Hepatocyte (in vitro differentiated cells): ENCODE results near the gene OVOL1. TPM values are rescaled to one million over a fixed set of nuclear protein-coding genes. Genes with fewer than 3 reads are reported as not detected.

Experiments
- DNase-seq: peaks from one replicate; pipeline ENCODE4 v3.0.0-alpha.2; 2016; ENCODE audit warnings: low spot score
- H2AFZ ChIP-seq: fragments of 200-600 bp; sonication (generic); 2 replicates; pipeline ENCODE4 v1.6.0; 2016; ENCODE audit warnings: antibody characterized with exemption, mild to moderate bottlenecking
- H3K27ac ChIP-seq: fragments of 200-600 bp; sonication (generic); 2 replicates; pipeline ENCODE4 v1.5.1; 2016; ENCODE audit warnings: mild to moderate bottlenecking
- H3K27me3 ChIP-seq: fragments of 200-600 bp; sonication (generic); 2 replicates; pipeline ENCODE4 v1.6.1; 2016
- H3K36me3 ChIP-seq: fragments of 200-600 bp; sonication (generic); replicated peaks from 2 replicates; pipeline ENCODE4 v1.5.1; 2016; ENCODE audit warnings: low read depth; ENCODE audit not compliant: insufficient read depth
- H3K4me1 ChIP-seq: fragments of 200-600 bp; sonication (generic); 2 replicates; pipeline ENCODE4 v1.5.1; 2016; ENCODE audit warnings: mild to moderate bottlenecking, moderate library complexity; ENCODE audit not compliant: insufficient read depth
- H3K4me2 ChIP-seq: fragments of 200-600 bp; sonication (generic); 2 replicates; pipeline ENCODE4 v1.6.0; 2016
- H3K4me3 ChIP-seq: fragments of 200-600 bp; sonication (generic); 2 replicates; pipeline ENCODE4 v1.5.1; 2016; ENCODE audit warnings: mild to moderate bottlenecking
- H3K79me2 ChIP-seq: fragments of 200-600 bp; sonication (generic); 2 replicates; pipeline ENCODE4 v1.6.0; 2017; ENCODE audit warnings: mild to moderate bottlenecking
- H3K9me2 ChIP-seq: fragments of 200-600 bp; sonication (generic); replicated peaks from 2 replicates; pipeline ENCODE4 v1.6.0; 2017; ENCODE audit warnings: mild to moderate bottlenecking; ENCODE audit not compliant: insufficient read depth
- H3K9me3 ChIP-seq: fragments of 200-600 bp; sonication (generic); 2 replicates; pipeline ENCODE4 v1.5.1; 2016; ENCODE audit warnings: low read depth, mild to moderate bottlenecking
- H4K20me1 ChIP-seq: fragments of 200-600 bp; sonication (generic); 2 replicates; pipeline ENCODE4 v1.6.0; 2016; ENCODE audit warnings: mild to moderate bottlenecking; ENCODE audit not compliant: insufficient read depth, poor library complexity, severe bottlenecking
- CTCF ChIP-seq: fragments of 200-600 bp; sonication (generic); IDR thresholded peaks from 2 replicates; pipeline ENCODE4 v1.5.1; 2016; ENCODE audit warnings: antibody characterized with exemption, mild to moderate bottlenecking; ENCODE audit not compliant: poor library complexity
- EZH2 ChIP-seq: fragments of 200-600 bp; sonication (generic); IDR thresholded peaks from 2 replicates; pipeline ENCODE4 v1.6.1; 2016; ENCODE audit warnings: antibody characterized with exemption, mild to moderate bottlenecking, borderline replicate concordance
- EZH2phosphoT487 ChIP-seq: fragments of 200-600 bp; sonication (generic); IDR thresholded peaks from one replicate; pipeline ENCODE4 v1.6.1; 2018; ENCODE audit warnings: antibody characterized with exemption, mild to moderate bottlenecking, low read depth, moderate library complexity; ENCODE audit not compliant: unreplicated experiment, severe bottlenecking
- WGBS: methylation state at CpG from one replicate; pipeline ENCODE4 v1.1.6; 2016; ENCODE audit warnings: low lambda C conversion rate; ENCODE audit errors: missing lambda C conversion rate; 5-methylcytosine and 5-hydroxymethylcytosine counted together
- polyA plus RNA-seq: library from polyadenylated mRNA; unstranded; fragments of >200 nt; fragmentation: Nextera tagmentation; extraction: Ambion mirVana; gene quantifications from 2 replicates; pipeline ENCODE4 v1.2.1, GENCODE V29; 2016
- total RNA-seq: library from RNA; depleted of rRNA; stranded (reverse); fragments of >200 nt; gene quantifications from 2 replicates; pipeline ENCODE4 v1.2.3, GENCODE V29; 2014

OVOL1 gene
- total and polyA plus RNA-seq, 2 experiments from 2014 or later = 20.6 to 26.3 TPM

GRCh38 chr11:65843811-65844210 lies 56.9 kb downstream of the OVOL1 start:
- no peaks in the 10 kb centered on the region for H3K79me2 ChIP-seq
- peak overlapping the region; percentile 43 for H3K4me2 ChIP-seq
- DNase-seq = peak; percentile 14
- H3K4me1 ChIP-seq = peaks cover 8% of the 10 kb centered on the region
- no peaks in the 10 kb centered on the region for H3K27me3 ChIP-seq
- no peak for TF ChIP-seq EZH2
- no peak for TF ChIP-seq CTCF
- no peak for TF ChIP-seq EZH2phosphoT487
- H3K9me2 ChIP-seq = no peaks in the 10 kb centered on the region
- H3K9me3 ChIP-seq = no peaks in the 10 kb centered on the region
- no peaks in the 10 kb centered on the region for H3K36me3 ChIP-seq
- no peaks in the 10 kb centered on the region for H4K20me1 ChIP-seq
- WGBS = 88% methylated on average over 3 of the region's 3 CpGs
- H3K27ac ChIP-seq = peak overlapping the region; percentile 75
- H2AFZ ChIP-seq = no peak overlapping the region
- no peak overlapping the region for H3K4me3 ChIP-seq

GRCh38 chr11:65844231-65844872 lies 57.5 kb downstream of the OVOL1 start:
- Histone ChIP-seq H4K20me1 (no peaks in the 10 kb centered on the region), H3K79me2 (no peaks in the 10 kb centered on the region), H3K4me3 (no peak overlapping the region), H3K4me1 (peaks cover 8% of the 10 kb centered on the region), H3K27ac (peak overlapping the region; percentile 75), H2AFZ (no peak overlapping the region), H3K4me2 (peak overlapping the region; percentile 43), H3K27me3 (no peaks in the 10 kb centered on the region), H3K36me3 (no peaks in the 10 kb centered on the region), H3K9me2 (no peaks in the 10 kb centered on the region), H3K9me3 (no peaks in the 10 kb centered on the region)
- no peak for TF ChIP-seq EZH2
- no peak for TF ChIP-seq EZH2phosphoT487
- no peak for TF ChIP-seq CTCF
- peak; percentile 22 for DNase-seq
- WGBS = 76% methylated on average over 10 of the region's 10 CpGs

Other genes with a start within 250 kb of the OVOL1 start
- gene LTBP3, start 228.7 kb upstream of the OVOL1 start, total RNA-seq = 46.0 and 53.7 TPM in 2 replicates
- gene LTBP3, start 228.7 kb upstream of the OVOL1 start, polyA plus RNA-seq = 85.3 and 101 TPM in 2 replicates
- 20.5 and 20.8 TPM in 2 replicates for gene ZNRD2, start 216.6 kb upstream of the OVOL1 start, total RNA-seq
- gene ZNRD2, start 216.6 kb upstream of the OVOL1 start, polyA plus RNA-seq = 52.4 and 57.3 TPM in 2 replicates
- gene FAM89B, start 214.5 kb upstream of the OVOL1 start, total RNA-seq = 28.5 and 34.1 TPM in 2 replicates
- gene FAM89B, start 214.5 kb upstream of the OVOL1 start, polyA plus RNA-seq = 105 and 112 TPM in 2 replicates
- gene EHBP1L1, start 211.0 kb upstream of the OVOL1 start, total RNA-seq = 8.4 and 20.9 TPM in 2 replicates
- 12.5 and 18.1 TPM in 2 replicates for gene EHBP1L1, start 211.0 kb upstream of the OVOL1 start, polyA plus RNA-seq
- gene KCNK7, start 191.3 kb upstream of the OVOL1 start, total RNA-seq = not detected in 2 replicates
- gene KCNK7, start 191.3 kb upstream of the OVOL1 start, polyA plus RNA-seq = 0.37 TPM in 1 of 2 replicates, not detected in the other
- gene MAP3K11, start 172.8 kb upstream of the OVOL1 start, total RNA-seq = 39.3 and 40.5 TPM in 2 replicates
- gene MAP3K11, start 172.8 kb upstream of the OVOL1 start, polyA plus RNA-seq = 55.3 and 59.5 TPM in 2 replicates
- gene PCNX3, start 171.3 kb upstream of the OVOL1 start, total RNA-seq = 22.2 and 27.4 TPM in 2 replicates
- 17.6 and 20.0 TPM in 2 replicates for gene PCNX3, start 171.3 kb upstream of the OVOL1 start, polyA plus RNA-seq
- gene SIPA1, start 149.0 kb upstream of the OVOL1 start, total RNA-seq = 15.6 and 19.1 TPM in 2 replicates
- gene SIPA1, start 149.0 kb upstream of the OVOL1 start, polyA plus RNA-seq = 35.2 and 42.9 TPM in 2 replicates
- 28.1 and 32.7 TPM in 2 replicates for gene RELA, start 124.1 kb upstream of the OVOL1 start, total RNA-seq
- 64.6 and 68.7 TPM in 2 replicates for gene RELA, start 124.1 kb upstream of the OVOL1 start, polyA plus RNA-seq
- gene KAT5, start 74.8 kb upstream of the OVOL1 start, total RNA-seq = 36.1 and 41.7 TPM in 2 replicates
- gene KAT5, start 74.8 kb upstream of the OVOL1 start, polyA plus RNA-seq = 53.1 and 77.2 TPM in 2 replicates
- 26.4 and 44.4 TPM in 2 replicates for gene RNASEH2C, start 66.3 kb upstream of the OVOL1 start, total RNA-seq
- 68.6 and 78.7 TPM in 2 replicates for gene RNASEH2C, start 66.3 kb upstream of the OVOL1 start, polyA plus RNA-seq
- 19.5 and 20.9 TPM in 2 replicates for gene AP5B1, start 6.1 kb upstream of the OVOL1 start, total RNA-seq
- gene AP5B1, start 6.1 kb upstream of the OVOL1 start, polyA plus RNA-seq = 24.8 and 27.1 TPM in 2 replicates
- 2.3 and 2.9 TPM in 2 replicates for gene SNX32, start 46.9 kb downstream of the OVOL1 start, total RNA-seq
- 5.1 and 6.0 TPM in 2 replicates for gene SNX32, start 46.9 kb downstream of the OVOL1 start, polyA plus RNA-seq
- 720 and 758 TPM in 2 replicates for gene CFL1, start 71.1 kb downstream of the OVOL1 start, total RNA-seq
- 1,698 and 1,708 TPM in 2 replicates for gene CFL1, start 71.1 kb downstream of the OVOL1 start, polyA plus RNA-seq
- gene MUS81, start 73.4 kb downstream of the OVOL1 start, total RNA-seq = 22.3 and 23.8 TPM in 2 replicates
- gene MUS81, start 73.4 kb downstream of the OVOL1 start, polyA plus RNA-seq = 47.0 and 51.7 TPM in 2 replicates
- gene EFEMP2, start 85.7 kb downstream of the OVOL1 start, total RNA-seq = 65.2 and 69.7 TPM in 2 replicates
- 197 and 230 TPM in 2 replicates for gene EFEMP2, start 85.7 kb downstream of the OVOL1 start, polyA plus RNA-seq
- gene CTSW, start 92.8 kb downstream of the OVOL1 start, total RNA-seq = not detected in 2 replicates
- 0.15 and 0.56 TPM in 2 replicates for gene CTSW, start 92.8 kb downstream of the OVOL1 start, polyA plus RNA-seq
- 72.6 and 74.9 TPM in 2 replicates for gene FIBP, start 101.4 kb downstream of the OVOL1 start, total RNA-seq
- gene FIBP, start 101.4 kb downstream of the OVOL1 start, polyA plus RNA-seq = 93.6 and 101 TPM in 2 replicates
- gene CCDC85B, start 103.6 kb downstream of the OVOL1 start, total RNA-seq = 15.1 and 21.5 TPM in 2 replicates
- gene CCDC85B, start 103.6 kb downstream of the OVOL1 start, polyA plus RNA-seq = 38.2 and 41.6 TPM in 2 replicates
- gene FOSL1, start 113.3 kb downstream of the OVOL1 start, total RNA-seq = 4.5 and 4.7 TPM in 2 replicates
- gene FOSL1, start 113.3 kb downstream of the OVOL1 start, polyA plus RNA-seq = 16.5 and 20.1 TPM in 2 replicates
- 20.8 and 26.3 TPM in 2 replicates for gene C11orf68, start 132.0 kb downstream of the OVOL1 start, total RNA-seq
- gene C11orf68, start 132.0 kb downstream of the OVOL1 start, polyA plus RNA-seq = 53.2 and 59.3 TPM in 2 replicates
- 59.1 and 65.3 TPM in 2 replicates for gene DRAP1, start 132.4 kb downstream of the OVOL1 start, total RNA-seq
- gene DRAP1, start 132.4 kb downstream of the OVOL1 start, polyA plus RNA-seq = 158 and 173 TPM in 2 replicates
- gene TSGA10IP, start 158.4 kb downstream of the OVOL1 start, total RNA-seq = not detected in 2 replicates
- not detected in 2 replicates for gene TSGA10IP, start 158.4 kb downstream of the OVOL1 start, polyA plus RNA-seq
- gene SART1, start 174.7 kb downstream of the OVOL1 start, total RNA-seq = 10.9 and 32.5 TPM in 2 replicates
- 34.1 and 37.5 TPM in 2 replicates for gene SART1, start 174.7 kb downstream of the OVOL1 start, polyA plus RNA-seq
- gene EIF1AD, start 215.1 kb downstream of the OVOL1 start, total RNA-seq = 25.6 and 27.0 TPM in 2 replicates
- gene EIF1AD, start 215.1 kb downstream of the OVOL1 start, polyA plus RNA-seq = 19.4 and 24.8 TPM in 2 replicates
- gene BANF1, start 215.4 kb downstream of the OVOL1 start, total RNA-seq = 22.8 and 37.8 TPM in 2 replicates
- 197 and 215 TPM in 2 replicates for gene BANF1, start 215.4 kb downstream of the OVOL1 start, polyA plus RNA-seq
- gene CST6, start 224.9 kb downstream of the OVOL1 start, total RNA-seq = 3.0 and 4.4 TPM in 2 replicates
- gene CST6, start 224.9 kb downstream of the OVOL1 start, polyA plus RNA-seq = 9.4 and 17.6 TPM in 2 replicates
- gene CATSPER1, start 239.4 kb downstream of the OVOL1 start, total RNA-seq = not detected in 2 replicates
- not detected in 2 replicates for gene CATSPER1, start 239.4 kb downstream of the OVOL1 start, polyA plus RNA-seq